GM12878 (cell line): ENCODE results near the gene GPN2. TPM values are rescaled to one million over a fixed set of nuclear protein-coding genes. Genes with fewer than 3 reads are reported as not detected.

ENCODE experiments used
- ATAC-seq: fragments of 200-7000 bp; cut with Tn5 transposase; 3 replicates; pipeline ENCODE4 v1.9.1; 2020; ENCODE audit warnings: mild to moderate bottlenecking, moderate library complexity
- Bru-seq: library from RNA; stranded (reverse); fragments of 400-500 nt; gene quantifications from one replicate; lab custom pipeline; 2021; lab: Mats Ljungman, UMichigan
- BruChase-seq, 2 experiments: library from RNA; stranded (reverse); fragments of 400-500 nt; gene quantifications; one replicate each; lab custom pipeline; 2021; lab: Mats Ljungman, UMichigan
- BruUV-seq: library from RNA; stranded (reverse); fragments of 400-500 nt; replicated peaks from 2 replicates; lab custom pipeline; 2021; lab: Mats Ljungman, UMichigan
- CTCF ChIA-PET: fragments of 300-600 bp; sonication (Branson Sonifier 250); formaldehyde crosslinking; extraction: SDS; loops from one replicate; lab custom pipeline; 2021; ENCODE audit warnings: inconsistent platforms; lab: Yijun Ruan, JAX
- POLR2A ChIA-PET: fragments of 350-600 bp; formaldehyde crosslinking; extraction: SDS; loops from one replicate; lab custom pipeline; 2021; ENCODE audit warnings: inconsistent platforms; lab: Charles Lee
- RAD21 ChIA-PET: fragments of 300-600 bp; sonication (Branson Sonifier 250); formaldehyde crosslinking; loops from one replicate; lab custom pipeline; 2023; ENCODE audit warnings: antibody characterized with exemption; ENCODE audit not compliant: unreplicated experiment; lab: Charles Lee
- SMC1A ChIA-PET: fragments of 300-600 bp; sonication (Branson Sonifier 250); formaldehyde crosslinking; loops from one replicate; lab custom pipeline; 2023; ENCODE audit not compliant: unreplicated experiment, uncharacterized antibody; lab: Charles Lee
- DNase-seq: peaks from one replicate; pipeline ENCODE4 v3.0.0-alpha.2; 2011; ENCODE audit warnings: low read depth, low spot score
- FAIRE-seq: peaks from 3 replicates; lab custom pipeline; 2011; peaks lifted over from hg19 to GRCh38; lab: Jason Lieb, UNC
- H2AFZ ChIP-seq: 2 replicates; pipeline ENCODE4 v1.6.0; 2011; ENCODE audit warnings: low read depth, low read length, control low read depth; ENCODE audit not compliant: control insufficient read depth
- H3K27ac ChIP-seq: 2 replicates; pipeline ENCODE4 v1.5.1; 2011; ENCODE audit warnings: control low read depth; ENCODE audit not compliant: control insufficient read depth, insufficient read depth
- H3K27me3 ChIP-seq, 2 experiments: replicated peaks in 1 of 2; 2 replicates each; pipeline versions ENCODE4 v1.6.0 to v1.6.1; 2011; ENCODE audit warnings: low read length in 1 of 2; ENCODE audit not compliant: control insufficient read depth in 2 of 2, insufficient read depth in 2 of 2
- H3K36me3 ChIP-seq, 2 experiments: 2 replicates each; pipeline ENCODE4 v1.5.1; 2011; ENCODE audit warnings: low read length in 1 of 2; ENCODE audit not compliant: control insufficient read depth in 2 of 2, insufficient read depth in 2 of 2
- H3K4me1 ChIP-seq: 2 replicates; pipeline ENCODE4 v1.6.1; 2011; ENCODE audit warnings: mild to moderate bottlenecking, low read length, moderate library complexity, mixed read lengths; ENCODE audit not compliant: control insufficient read depth, insufficient read depth
- H3K4me2 ChIP-seq: 2 replicates; pipeline ENCODE4 v1.6.0; 2011; ENCODE audit warnings: control low read depth; ENCODE audit not compliant: control insufficient read depth, insufficient read depth
- H3K4me3 ChIP-seq: fragments of 200-600 bp; sonication (generic); 2 replicates; pipeline ENCODE4 v1.5.1; 2016
- H3K79me2 ChIP-seq: 2 replicates; pipeline ENCODE4 v1.6.0; 2011; ENCODE audit warnings: low read length; ENCODE audit not compliant: control insufficient read depth, insufficient read depth
- H3K9ac ChIP-seq: 2 replicates; pipeline ENCODE4 v1.8.0; 2011; ENCODE audit warnings: low read length, control low read depth, mixed read lengths; ENCODE audit not compliant: control insufficient read depth, insufficient read depth
- H3K9me3 ChIP-seq: replicated peaks from 3 replicates; pipeline ENCODE4 v1.5.1; 2011; ENCODE audit warnings: mild to moderate bottlenecking, low read length; ENCODE audit not compliant: control insufficient read depth, insufficient read depth
- H4K20me1 ChIP-seq: 2 replicates; pipeline ENCODE4 v1.6.0; 2011; ENCODE audit not compliant: control insufficient read depth, insufficient read depth
- EGR1 ChIP-seq, 2 experiments: IDR thresholded peaks; 1 replicate in 1 of 2; 2 replicates in 1 of 2; pipeline ENCODE4 v1.6.1; 2011 to 2012; ENCODE audit warnings: low read depth in 2 of 2, low read length in 2 of 2, borderline replicate concordance in 1 of 2, mild to moderate bottlenecking in 1 of 2, moderate library complexity in 1 of 2
- HCFC1 ChIP-seq: fragments of 150-350 bp; IDR thresholded peaks from 2 replicates; pipeline ENCODE4 v1.6.1; 2014; ENCODE audit warnings: low read length
- JUNB ChIP-seq: IDR thresholded peaks from 2 replicates; pipeline ENCODE4 v1.6.1; 2016; ENCODE audit warnings: antibody characterized with exemption, mild to moderate bottlenecking
- MTA2 ChIP-seq: fragments of 450-650 bp; IDR thresholded peaks from 2 replicates; pipeline ENCODE4 v1.6.1; 2016; ENCODE audit warnings: low read depth, mild to moderate bottlenecking, moderate library complexity
- MXI1 ChIP-seq: fragments of 150-350 bp; IDR thresholded peaks from 2 replicates; pipeline ENCODE4 v1.6.1; 2011; ENCODE audit warnings: low read depth, mild to moderate bottlenecking, inconsistent platforms, low read length, improper control_type of control experiment
- NFIC ChIP-seq: IDR thresholded peaks from 2 replicates; pipeline ENCODE4 v1.6.1; 2012; ENCODE audit warnings: low read depth, mild to moderate bottlenecking, inconsistent platforms, low read length, moderate library complexity
- NRF1 ChIP-seq: conservative IDR thresholded peaks from 2 replicates; pipeline ENCODE4 v1.6.1; 2011; ENCODE audit warnings: mild to moderate bottlenecking, low read depth, low read length, improper control_type of control experiment
- PAX8 ChIP-seq: fragments of 450-650 bp; IDR thresholded peaks from 2 replicates; pipeline ENCODE4 v1.6.1; 2017; ENCODE audit warnings: mild to moderate bottlenecking, moderate library complexity
- PML ChIP-seq: IDR thresholded peaks from 2 replicates; pipeline ENCODE4 v1.6.1; 2012; ENCODE audit warnings: low read length, inconsistent platforms
- RELA ChIP-seq: fragments of 450-650 bp; IDR thresholded peaks from 2 replicates; pipeline ENCODE4 v1.8.0; 2014; ENCODE audit warnings: borderline replicate concordance; ENCODE audit not compliant: partially characterized antibody
- SUZ12 ChIP-seq: fragments of 200-600 bp; sonication (generic); IDR thresholded peaks from one replicate; pipeline ENCODE4 v1.6.1; 2018; ENCODE audit warnings: antibody characterized with exemption, mild to moderate bottlenecking; ENCODE audit not compliant: unreplicated experiment
- WGBS: methylation state at CpG from one replicate; pipeline ENCODE4 v1.1.6; 2016; ENCODE audit warnings: low lambda C conversion rate; ENCODE audit not compliant: insufficient replicate concordance, insufficient coverage; ENCODE audit errors: missing lambda C conversion rate; 5-methylcytosine and 5-hydroxymethylcytosine counted together
- in situ Hi-C: fragments of 300-500 bp; cut with MboI; formaldehyde crosslinking; loops from 9 replicates; pipeline ENCODE4 v1.14.3; 2018; ENCODE audit warnings: mixed read lengths
- intact Hi-C: fragments of 100-400 bp; cut with micrococcal nuclease; formaldehyde crosslinking; loops from one replicate; pipeline ENCODE4 v1.14.2; 2022; ENCODE audit not compliant: unreplicated experiment
- long read RNA-seq, 2 experiments: library from polyadenylated mRNA; unstranded; transcript quantifications; one replicate each; pipeline ENCODE4 v2.0.0, GENCODE V29; 2019 to 2020
- polyA minus RNA-seq, 3 experiments: library from RNA; depleted of rRNA, polyadenylated mRNA; stranded (reverse); fragments of >200 nt; gene quantifications; 2 replicates each; pipeline ENCODE4 v1.2.3, GENCODE V29; 2011
- polyA plus RNA-seq, 11 experiments: library from polyadenylated mRNA; depleted of rRNA in 4 of 11; unstranded in 6 of 11; stranded (reverse) in 5 of 11; fragments of >200 nt; fragmentation: Nextera tagmentation in 4 of 11; fragmentation: Illumina TruSeq in 1 of 11; extraction: Ambion mirVana in 4 of 11; extraction: Trizol in 1 of 11; gene quantifications; 1 replicate in 1 of 11; 2 replicates in 10 of 11; pipeline versions ENCODE4 v1.2.1 to v1.2.3, GENCODE V29; 2011 to 2016; ENCODE audit warnings: inconsistent platforms in 2 of 11, missing spikeins in 2 of 11, low read depth in 1 of 11
- total RNA-seq, 4 experiments: library from RNA; depleted of rRNA in 3 of 4; stranded (reverse); fragments of >200 nt in 3 of 4; fragmentation: Illumina TruSeq in 1 of 4; extraction: Trizol in 1 of 4; gene quantifications; 2 replicates each; pipeline versions ENCODE4 v1.2.1 to v1.2.3, GENCODE V29; 2013 to 2021
- TF ChIP-seq, protein P1 (sequence below): IDR thresholded peaks from 2 replicates; pipeline ENCODE4 v1.6.1; 2012; ENCODE audit warnings: improper control_type of control experiment, low read depth, low read length; ENCODE audit not compliant: insufficient replicate concordance

GPN2 gene
- 24.6 and 26.1 TPM in 2 replicates for total RNA-seq (2013; cell fraction: nucleolus; rRNA removed)
- total RNA-seq (2014; rRNA removed) (17.6 and 20.6 TPM in 2 replicates), total RNA-seq (2014; rRNA removed; fragmentation: Illumina TruSeq; extraction: Trizol) (12.2 and 15.8 TPM in 2 replicates), total RNA-seq (2021) (41.1 and 47.8 TPM in 2 replicates), polyA plus RNA-seq (2011; rRNA removed) (28.3 and 61.4 TPM in 2 replicates), polyA plus RNA-seq (2014; fragmentation: Illumina TruSeq; extraction: Trizol) (15.3 and 17.7 TPM in 2 replicates), polyA plus RNA-seq (2014; fragmentation: Nextera tagmentation; extraction: Ambion mirVana) (10 to 100 TPM in 1 of 2 experiments, 1 to 10 TPM in 1; 8.3 to 17.4 TPM), polyA plus RNA-seq (2014; rRNA removed) (28.9 and 32.7 TPM in 2 replicates), polyA plus RNA-seq (2016; fragmentation: Nextera tagmentation; extraction: Ambion mirVana) (10 to 100 TPM; 51.1 to 59.7 TPM), polyA minus RNA-seq (2011; rRNA and poly(A)+ RNA removed) (57.9 and 58.4 TPM in 2 replicates), Bru-seq, nascent RNA (percentile 85 among the genes with signal in this experiment), BruChase-seq, experiment 1, labeled RNA remaining after a 6-hour chase (percentile 85 among the genes with signal in this experiment), BruChase-seq, experiment 2, labeled RNA remaining after a 2-hour chase (percentile 92 among the genes with signal in this experiment)
- 13.2 TPM for polyA plus RNA-seq (2011; ENCODE audit: low read depth)
- polyA plus RNA-seq (2011; cell fraction: cytosol; rRNA removed) = 36.2 and 80.1 TPM in 2 replicates
- polyA plus RNA-seq (2011; cell fraction: nucleus; rRNA removed) = 46.9 and 50.6 TPM in 2 replicates
- polyA plus RNA-seq (2012) = 17.1 and 27.9 TPM in 2 replicates
- polyA minus RNA-seq (2011; cell fraction: cytosol; rRNA and poly(A)+ RNA removed) = 22.7 and 26.0 TPM in 2 replicates
- polyA minus RNA-seq (2011; cell fraction: nucleus; rRNA and poly(A)+ RNA removed) = 16.3 and 21.7 TPM in 2 replicates
- long read RNA-seq, experiment 1, full-length matches to known transcripts = 32 of 35 reads
- long read RNA-seq, experiment 1, partial matches to known transcripts = 0 of 35 reads
- long read RNA-seq, experiment 1, other reads (novel, unspliced or antisense) = 3 of 35 reads
- long read RNA-seq, experiment 2, full-length matches to known transcripts = 24 of 28 reads
- long read RNA-seq, experiment 2, partial matches to known transcripts = 0 of 28 reads
- long read RNA-seq, experiment 2, other reads (novel, unspliced or antisense) = 4 of 28 reads

DNA sequence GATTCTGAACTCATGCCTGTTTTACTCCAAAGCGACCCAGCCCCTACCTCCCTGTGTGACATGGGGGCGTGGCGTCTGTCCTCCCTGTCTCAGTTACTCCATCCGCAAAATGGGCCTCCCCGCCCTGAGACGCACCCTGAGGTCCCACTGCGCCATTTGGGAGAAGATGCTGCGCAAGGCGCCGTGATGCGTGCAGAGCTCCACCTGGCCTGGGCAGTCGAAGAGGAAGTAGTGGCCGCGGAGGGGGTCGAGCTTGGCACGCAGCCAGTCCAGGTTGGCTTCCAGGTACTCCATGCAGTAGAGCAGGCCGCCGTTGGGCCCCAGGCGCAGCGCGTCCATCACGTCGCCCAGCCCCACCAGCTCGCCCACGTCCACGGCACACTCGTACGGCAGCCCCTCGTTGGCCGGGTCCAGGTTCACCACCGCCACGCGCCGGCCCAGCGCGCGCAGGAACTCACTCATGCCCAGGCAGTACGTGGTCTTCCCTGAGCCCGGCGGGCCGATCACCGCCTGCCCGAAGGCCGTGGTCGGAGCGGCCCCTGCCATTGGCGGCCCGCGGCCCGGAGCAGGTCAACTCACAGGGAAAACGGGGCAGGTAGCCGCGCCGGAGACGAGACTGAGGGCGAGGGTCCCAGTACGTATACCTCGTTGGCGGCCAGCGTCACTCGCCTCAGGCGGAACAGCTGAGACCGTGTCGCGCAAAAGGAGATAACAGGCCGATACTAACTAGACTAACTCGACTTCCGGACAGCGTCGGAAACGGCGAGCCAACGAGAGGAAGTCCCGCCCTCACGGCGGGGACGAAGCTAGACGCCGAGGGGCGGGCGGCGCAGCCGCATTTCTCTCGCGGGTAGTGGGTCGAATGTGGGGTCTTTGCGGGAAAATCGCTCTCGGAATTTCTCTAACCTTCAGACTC, at the start of gene GPN2:
Gene GPN2 (minus strand): TSS at position 733 of the 916 bp plus-strand sequence. CDS start 187 bp downstream, at position 546.
- H2AFZ ChIP-seq = peak within 1 kb of the TSS; percentile 71
- TF ChIP-seq NRF1 (peak; percentile 30; the same call in 1 of the 2 replicates), JUNB (no peak), RELA (no peak), PAX8 (no peak), PML (peak; percentile 93), NFIC (peak; percentile 13; the same call in 1 of the 2 replicates), HCFC1 (peak; percentile 39; the same call in 1 of the 2 replicates), MXI1 (peak; percentile 73; the same call in 1 of the 2 replicates), MTA2 (no peak), EGR1 (IDR thresholded peaks at IDR 0.05; ENCODE audit: borderline replicate concordance in 1 of 2, low read depth in 2 of 2, low read length in 2 of 2) (peak in 1 of 2 experiments; percentile 41; a peak in 1 of 3 replicates), SUZ12 (no peak)
- TF ChIP-seq, protein P1, sequence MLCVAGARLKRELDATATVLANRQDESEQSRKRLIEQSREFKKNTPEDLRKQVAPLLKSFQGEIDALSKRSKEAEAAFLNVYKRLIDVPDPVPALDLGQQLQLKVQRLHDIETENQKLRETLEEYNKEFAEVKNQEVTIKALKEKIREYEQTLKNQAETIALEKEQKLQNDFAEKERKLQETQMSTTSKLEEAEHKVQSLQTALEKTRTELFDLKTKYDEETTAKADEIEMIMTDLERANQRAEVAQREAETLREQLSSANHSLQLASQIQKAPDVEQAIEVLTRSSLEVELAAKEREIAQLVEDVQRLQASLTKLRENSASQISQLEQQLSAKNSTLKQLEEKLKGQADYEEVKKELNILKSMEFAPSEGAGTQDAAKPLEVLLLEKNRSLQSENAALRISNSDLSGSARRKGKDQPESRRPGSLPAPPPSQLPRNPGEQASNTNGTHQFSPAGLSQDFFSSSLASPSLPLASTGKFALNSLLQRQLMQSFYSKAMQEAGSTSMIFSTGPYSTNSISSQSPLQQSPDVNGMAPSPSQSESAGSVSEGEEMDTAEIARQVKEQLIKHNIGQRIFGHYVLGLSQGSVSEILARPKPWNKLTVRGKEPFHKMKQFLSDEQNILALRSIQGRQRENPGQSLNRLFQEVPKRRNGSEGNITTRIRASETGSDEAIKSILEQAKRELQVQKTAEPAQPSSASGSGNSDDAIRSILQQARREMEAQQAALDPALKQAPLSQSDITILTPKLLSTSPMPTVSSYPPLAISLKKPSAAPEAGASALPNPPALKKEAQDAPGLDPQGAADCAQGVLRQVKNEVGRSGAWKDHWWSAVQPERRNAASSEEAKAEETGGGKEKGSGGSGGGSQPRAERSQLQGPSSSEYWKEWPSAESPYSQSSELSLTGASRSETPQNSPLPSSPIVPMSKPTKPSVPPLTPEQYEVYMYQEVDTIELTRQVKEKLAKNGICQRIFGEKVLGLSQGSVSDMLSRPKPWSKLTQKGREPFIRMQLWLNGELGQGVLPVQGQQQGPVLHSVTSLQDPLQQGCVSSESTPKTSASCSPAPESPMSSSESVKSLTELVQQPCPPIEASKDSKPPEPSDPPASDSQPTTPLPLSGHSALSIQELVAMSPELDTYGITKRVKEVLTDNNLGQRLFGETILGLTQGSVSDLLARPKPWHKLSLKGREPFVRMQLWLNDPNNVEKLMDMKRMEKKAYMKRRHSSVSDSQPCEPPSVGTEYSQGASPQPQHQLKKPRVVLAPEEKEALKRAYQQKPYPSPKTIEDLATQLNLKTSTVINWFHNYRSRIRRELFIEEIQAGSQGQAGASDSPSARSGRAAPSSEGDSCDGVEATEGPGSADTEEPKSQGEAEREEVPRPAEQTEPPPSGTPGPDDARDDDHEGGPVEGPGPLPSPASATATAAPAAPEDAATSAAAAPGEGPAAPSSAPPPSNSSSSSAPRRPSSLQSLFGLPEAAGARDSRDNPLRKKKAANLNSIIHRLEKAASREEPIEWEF = peak; percentile 17

More for the DNA sequence above, at the start of gene GPN2:
- ATAC-seq (peak; percentile 98), DNase-seq (peak; percentile 46), FAIRE-seq (peak; percentile 91)
- Histone ChIP-seq H3K4me2 (peak within 1 kb of the TSS; percentile 99), H3K4me1 (peaks cover 9% of the 10 kb centered on the region), H4K20me1 (0 out of 2 replicates have a peak, but pooled peaks cover 3% of the 10 kb centered on the region), H3K9me3 (no peaks in the 10 kb centered on the region), H3K27me3 (no peaks in the 10 kb centered on the region), H3K4me3 (peak within 1 kb of the TSS; percentile 96), H3K79me2 (peaks cover 23% of the 10 kb centered on the region), H3K9ac (peak within 1 kb of the TSS; percentile 92), H3K36me3 (peaks cover 9 to 14% of the 10 kb centered on the region in 2 experiments), H3K27ac (peak within 1 kb of the TSS; percentile 82)
- 1% methylated on average over 89 of the region's 89 CpGs for WGBS
- SMC1A ChIA-PET = interaction anchor here (0.6 to 4.4 kb wide), 9 partner anchors 8 to 287 kb away, joined by 3 to 18 read pairs (median 3); partner anchors contain the start of gene GPATCH3
- intact Hi-C loops (no loop called here), in situ Hi-C loops (no loop called here)
- CTCF ChIA-PET = interaction anchor here (0.6 to 4.8 kb wide), 11 partner anchors 9 to 359 kb away, joined by 3 to 31 read pairs (median 6); partner anchors contain the start of gene GPATCH3
- BruUV-seq = no TSS peak
- POLR2A ChIA-PET = interaction anchor here (0.5 to 3.1 kb wide), 7 partner anchors 10 to 265 kb away, joined by 3 to 33 read pairs (median 7); partner anchors contain the start of genes GPATCH3 and SLC9A1
- RAD21 ChIA-PET = interaction anchor here (0.5 to 2.0 kb wide), 7 partner anchors 11 to 389 kb away, joined by 3 to 12 read pairs (median 3); partner anchors contain the start of genes GPATCH3 and PIGV
